Kidney epithelial cell (primary cell): Measurements from ENCODE around the gene STX12. TPM values are rescaled to one million over a fixed set of nuclear protein-coding genes. Genes with fewer than 3 reads are reported as not detected.
"Not testable (repeated sequence)": the region's sequence is repeated elsewhere in the genome, so short reads cannot be mapped to it uniquely, and the experiment has no call there.

Experiments used
- DNase-seq: peaks from one replicate; pipeline ENCODE4 v3.0.0-alpha.2; 2010; ENCODE audit warnings: low read depth
- H3K27me3 ChIP-seq: 2 replicates; pipeline ENCODE4 v1.6.0; 2011; ENCODE audit warnings: low read length; ENCODE audit not compliant: control insufficient read depth, insufficient read depth
- H3K36me3 ChIP-seq: 2 replicates; pipeline ENCODE4 v1.5.1; 2011; ENCODE audit warnings: low read length; ENCODE audit not compliant: control insufficient read depth, insufficient read depth
- H3K4me3 ChIP-seq: 2 replicates; pipeline ENCODE4 v1.5.1; 2011; ENCODE audit warnings: low read depth, mild to moderate bottlenecking, control low read depth, low read length
- total RNA-seq: library from RNA; depleted of rRNA; stranded (reverse); fragments of >200 nt; gene quantifications from 2 replicates; pipeline ENCODE4 v1.2.3, GENCODE V29; 2015
- TF ChIP-seq, protein P1 (sequence below): IDR thresholded peaks from 2 replicates; pipeline ENCODE4 v1.5.1; 2011; ENCODE audit warnings: mild to moderate bottlenecking, moderate library complexity, low read length, control low read depth, inconsistent platforms; ENCODE audit not compliant: insufficient read depth, poor library complexity, severe bottlenecking

Gene STX12
- total RNA-seq, 1 donor from 2014 or later: 43.9 TPM

DNA sequence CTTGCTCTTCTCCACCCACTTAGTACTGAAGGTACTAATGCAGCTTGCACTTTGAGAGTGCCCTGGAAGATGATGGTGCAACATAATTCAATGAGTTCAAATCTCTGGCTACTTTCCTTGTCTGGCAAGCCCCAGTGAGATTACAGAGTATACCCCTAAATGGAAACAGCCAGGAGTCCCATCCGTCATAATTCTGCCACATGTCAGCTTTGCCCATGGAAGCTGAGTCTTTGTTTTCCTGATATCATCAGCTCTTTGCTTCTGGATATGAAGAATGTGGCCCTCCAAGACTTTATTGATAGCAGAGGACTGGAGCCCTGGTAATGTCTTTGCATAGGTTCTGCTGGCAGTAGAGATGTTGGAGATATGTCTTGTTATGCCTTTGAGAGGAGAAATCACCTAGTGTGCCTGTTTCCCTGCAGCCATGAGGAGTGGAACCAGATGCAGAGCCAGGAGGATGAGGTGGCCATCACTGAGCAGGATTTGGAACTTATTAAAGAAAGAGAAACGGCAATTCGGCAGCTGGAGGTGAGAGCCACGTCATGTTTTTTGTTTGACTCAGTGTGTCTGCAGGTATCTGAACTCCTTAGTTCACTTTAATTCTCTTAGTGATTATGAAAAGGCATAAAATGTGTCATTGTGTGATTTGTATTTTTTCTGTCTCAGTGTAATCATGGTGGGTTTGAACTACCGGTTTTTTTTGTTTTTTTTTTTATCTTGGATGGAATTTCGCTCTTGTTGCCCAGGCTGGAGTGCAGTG is 38.9 kb downstream of the STX12 start:
- Histone ChIP-seq H3K4me3 (no peak overlapping the region), H3K27me3 (no peaks in the 10 kb centered on the region), H3K36me3 (no peaks in the 10 kb centered on the region)
- no peak for DNase-seq
- TF ChIP-seq, protein P1, sequence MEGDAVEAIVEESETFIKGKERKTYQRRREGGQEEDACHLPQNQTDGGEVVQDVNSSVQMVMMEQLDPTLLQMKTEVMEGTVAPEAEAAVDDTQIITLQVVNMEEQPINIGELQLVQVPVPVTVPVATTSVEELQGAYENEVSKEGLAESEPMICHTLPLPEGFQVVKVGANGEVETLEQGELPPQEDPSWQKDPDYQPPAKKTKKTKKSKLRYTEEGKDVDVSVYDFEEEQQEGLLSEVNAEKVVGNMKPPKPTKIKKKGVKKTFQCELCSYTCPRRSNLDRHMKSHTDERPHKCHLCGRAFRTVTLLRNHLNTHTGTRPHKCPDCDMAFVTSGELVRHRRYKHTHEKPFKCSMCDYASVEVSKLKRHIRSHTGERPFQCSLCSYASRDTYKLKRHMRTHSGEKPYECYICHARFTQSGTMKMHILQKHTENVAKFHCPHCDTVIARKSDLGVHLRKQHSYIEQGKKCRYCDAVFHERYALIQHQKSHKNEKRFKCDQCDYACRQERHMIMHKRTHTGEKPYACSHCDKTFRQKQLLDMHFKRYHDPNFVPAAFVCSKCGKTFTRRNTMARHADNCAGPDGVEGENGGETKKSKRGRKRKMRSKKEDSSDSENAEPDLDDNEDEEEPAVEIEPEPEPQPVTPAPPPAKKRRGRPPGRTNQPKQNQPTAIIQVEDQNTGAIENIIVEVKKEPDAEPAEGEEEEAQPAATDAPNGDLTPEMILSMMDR: no peak

GRCh38 chr1:27816921-27817630 is 44.1 kb downstream of the STX12 start:
- TF ChIP-seq, protein P1: no peak
- H3K36me3 ChIP-seq: peaks cover 1% of the 10 kb centered on the region
- H3K4me3 ChIP-seq: no peak overlapping the region
- DNase-seq: no peak
- H3K27me3 ChIP-seq: no peaks in the 10 kb centered on the region

DNA sequence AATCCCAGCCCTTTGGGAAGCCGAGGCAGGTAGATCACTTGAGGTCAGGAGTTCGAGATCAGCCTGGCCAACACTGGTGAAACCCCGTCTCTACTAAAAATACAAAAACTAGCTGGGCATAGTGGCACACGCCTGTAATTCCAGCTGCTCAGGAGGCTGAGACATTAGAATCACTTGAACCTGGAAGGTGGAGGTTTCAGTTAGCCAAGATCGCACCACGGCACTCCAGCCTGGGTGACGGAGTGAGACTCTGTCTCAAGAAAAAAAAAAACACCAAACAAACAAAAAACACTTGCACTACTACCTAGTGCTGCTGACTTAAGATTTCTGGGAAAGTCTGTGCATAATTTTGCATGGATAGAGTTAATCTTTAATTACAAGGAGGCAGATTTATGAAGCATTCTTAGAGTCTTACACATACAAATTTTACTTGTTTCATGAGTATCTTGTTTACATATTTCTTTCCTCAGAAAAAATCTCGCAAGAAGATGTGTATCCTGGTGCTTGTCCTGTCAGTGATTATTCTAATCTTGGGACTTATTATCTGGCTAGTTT is 48.8 kb downstream of the STX12 start:
- TF ChIP-seq, protein P1: no peak
- Histone ChIP-seq H3K4me3 (no peak overlapping the region), H3K36me3 (peaks cover 1% of the 10 kb centered on the region), H3K27me3 (no peaks in the 10 kb centered on the region)
- DNase-seq: no peak

- TF ChIP-seq, protein P1: no peak
- H3K4me3 ChIP-seq: no peak overlapping the region
- no peak for DNase-seq
- H3K36me3 ChIP-seq: peaks cover 1% of the 10 kb centered on the region
- no peaks in the 10 kb centered on the region for H3K27me3 ChIP-seq
Measured at GRCh38 chr1:27823784-27824183, 50.8 kb downstream of the STX12 start.

DNA sequence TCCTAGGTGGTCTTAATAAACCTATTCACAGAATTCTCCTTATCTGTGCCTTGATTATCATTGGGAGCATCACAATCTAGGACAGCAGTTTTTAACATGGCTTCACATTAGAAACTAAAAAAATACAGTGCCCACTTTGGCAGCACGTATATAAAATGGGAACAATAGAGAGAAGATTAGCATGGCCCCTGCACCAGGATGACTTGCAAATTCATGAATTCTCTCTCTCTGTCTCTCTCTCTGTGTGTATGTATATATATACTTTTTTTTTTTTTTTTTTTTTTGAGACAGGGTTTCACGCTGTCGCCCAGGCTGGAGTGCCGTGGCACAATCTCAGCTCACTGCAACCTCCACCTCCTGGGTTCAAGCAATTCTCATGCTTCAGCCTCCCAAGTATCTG is 51.4 kb downstream of the STX12 start:
- H3K36me3 ChIP-seq: peaks cover 1% of the 10 kb centered on the region
- H3K27me3 ChIP-seq: no peaks in the 10 kb centered on the region
- DNase-seq: no peak
- TF ChIP-seq, protein P1: no peak
- H3K4me3 ChIP-seq: no peak overlapping the region

DNA sequence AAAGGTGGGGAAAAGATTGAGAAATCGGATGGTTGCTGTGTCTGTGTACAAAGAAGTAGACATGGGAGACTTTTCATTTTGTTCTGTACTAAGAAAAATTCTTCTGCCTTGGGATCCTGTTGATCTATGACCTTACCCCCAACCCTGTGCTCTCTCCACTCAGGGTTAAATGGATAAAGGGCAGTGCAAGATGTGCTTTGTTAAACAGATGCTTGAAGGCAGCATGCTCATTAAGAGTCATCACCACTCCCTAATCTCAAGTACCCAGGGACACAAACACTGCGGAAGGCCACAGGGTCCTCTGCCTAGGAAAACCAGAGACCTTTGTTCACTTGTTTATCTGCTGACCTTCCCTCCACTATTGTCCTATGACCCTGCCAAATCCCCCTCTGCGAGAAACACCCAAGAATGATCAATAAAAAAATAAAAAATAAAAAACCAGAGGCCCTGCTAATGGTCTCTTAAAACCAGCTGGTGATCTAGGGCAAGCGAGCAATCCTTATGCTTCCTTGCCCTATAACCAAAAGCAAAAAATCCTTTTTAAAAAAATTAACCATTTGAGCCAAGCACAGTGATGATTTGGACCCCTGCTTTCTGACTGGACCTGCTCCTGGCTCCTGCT is 56.4 kb downstream of the STX12 start:
- H3K27me3 ChIP-seq, H3K36me3 ChIP-seq, DNase-seq, H3K4me3 ChIP-seq: not testable (repeated sequence)
